Measurements from ENCODE around the gene COX11. TPM values are rescaled to one million over a fixed set of nuclear protein-coding genes. Genes with fewer than 3 reads are reported as not detected.
A peak's percentile ranks its signal among the peaks of the same experiment; 100 is the strongest.

COX11 gene, protein sequence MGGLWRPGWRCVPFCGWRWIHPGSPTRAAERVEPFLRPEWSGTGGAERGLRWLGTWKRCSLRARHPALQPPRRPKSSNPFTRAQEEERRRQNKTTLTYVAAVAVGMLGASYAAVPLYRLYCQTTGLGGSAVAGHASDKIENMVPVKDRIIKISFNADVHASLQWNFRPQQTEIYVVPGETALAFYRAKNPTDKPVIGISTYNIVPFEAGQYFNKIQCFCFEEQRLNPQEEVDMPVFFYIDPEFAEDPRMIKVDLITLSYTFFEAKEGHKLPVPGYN
- 58.0 and 62.3 TPM in 2 replicates for total RNA-seq
- polyA plus RNA-seq: 33.6 and 39.0 TPM in 2 replicates
- polyA plus RNA-seq (2012): 36.4 and 49.4 TPM in 2 replicates
- 3.5 and 3.8 TPM in 2 replicates for polyA minus RNA-seq (ENCODE audit: low replicate concordance)

- Histone ChIP-seq H3K79me2 (ENCODE audit: control insufficient read depth, insufficient read depth, low read length) (peaks cover 25% of the 10 kb centered on the region), H3K9me3 (ENCODE audit: control insufficient read depth, insufficient read depth, low read depth, low read length) (no peaks in the 10 kb centered on the region), H3K27me3 (ENCODE audit: control insufficient read depth, insufficient read depth, low read length) (no peaks in the 10 kb centered on the region), H3K9ac (ENCODE audit: insufficient read depth, low read length) (peak within 1 kb of the TSS; percentile 81), H3K36me3 (ENCODE audit: control insufficient read depth, insufficient read depth, low read length) (no peaks in the 10 kb centered on the region), H4K20me1 (ENCODE audit: control insufficient read depth, extremely low read depth, insufficient read depth, low read length) (no peaks in the 10 kb centered on the region), H3K4me3 (replicated peaks in 1 of 4; ENCODE audit: control extremely low read depth in 1 of 4, insufficient read depth in 1 of 4, low read depth in 3 of 4, low read length in 4 of 4) (peak within 1 kb of the TSS; percentile 85 to 96 (median 90)), H3K27ac (ENCODE audit: insufficient read depth, low read length) (peak within 1 kb of the TSS; percentile 88), H3K4me1 (ENCODE audit: control insufficient read depth, extremely low read depth, insufficient read depth, low read length) (no peaks in the 10 kb centered on the region), H3K4me2 (ENCODE audit: extremely low read depth, insufficient read depth, low read length) (peak within 1 kb of the TSS; percentile 93), H2AFZ (ENCODE audit: low read length) (peak within 1 kb of the TSS; percentile 98)
- TF ChIP-seq, protein P1, sequence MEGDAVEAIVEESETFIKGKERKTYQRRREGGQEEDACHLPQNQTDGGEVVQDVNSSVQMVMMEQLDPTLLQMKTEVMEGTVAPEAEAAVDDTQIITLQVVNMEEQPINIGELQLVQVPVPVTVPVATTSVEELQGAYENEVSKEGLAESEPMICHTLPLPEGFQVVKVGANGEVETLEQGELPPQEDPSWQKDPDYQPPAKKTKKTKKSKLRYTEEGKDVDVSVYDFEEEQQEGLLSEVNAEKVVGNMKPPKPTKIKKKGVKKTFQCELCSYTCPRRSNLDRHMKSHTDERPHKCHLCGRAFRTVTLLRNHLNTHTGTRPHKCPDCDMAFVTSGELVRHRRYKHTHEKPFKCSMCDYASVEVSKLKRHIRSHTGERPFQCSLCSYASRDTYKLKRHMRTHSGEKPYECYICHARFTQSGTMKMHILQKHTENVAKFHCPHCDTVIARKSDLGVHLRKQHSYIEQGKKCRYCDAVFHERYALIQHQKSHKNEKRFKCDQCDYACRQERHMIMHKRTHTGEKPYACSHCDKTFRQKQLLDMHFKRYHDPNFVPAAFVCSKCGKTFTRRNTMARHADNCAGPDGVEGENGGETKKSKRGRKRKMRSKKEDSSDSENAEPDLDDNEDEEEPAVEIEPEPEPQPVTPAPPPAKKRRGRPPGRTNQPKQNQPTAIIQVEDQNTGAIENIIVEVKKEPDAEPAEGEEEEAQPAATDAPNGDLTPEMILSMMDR (conservative IDR thresholded peaks at IDR 0.05 in 1 of 2, IDR thresholded peaks at IDR 0.05 in 1 of 2; ENCODE audit: low read depth in 1 of 2, low read length in 2 of 2): peak in 1 of 2 donors; percentile 34
- no peak for TF ChIP-seq EZH2 (IDR thresholded peaks at IDR 0.05; ENCODE audit: low read length, missing control alignments)
- DNase-seq (ENCODE audit: low read depth in 2 of 2): peak; percentile 96 to 98
Observed at GRCh38 chr17:54968262-54968987, at the start of gene COX11, which contains the start of gene STXBP4. TSS of gene COX11 (minus strand) at chr17:54968654. CDS start at chr17:54968646, 8 bp downstream. TSS of gene STXBP4 (plus strand) at chr17:54968765. CDS start at chr17:54986220, 17,455 bp downstream.

DNA sequence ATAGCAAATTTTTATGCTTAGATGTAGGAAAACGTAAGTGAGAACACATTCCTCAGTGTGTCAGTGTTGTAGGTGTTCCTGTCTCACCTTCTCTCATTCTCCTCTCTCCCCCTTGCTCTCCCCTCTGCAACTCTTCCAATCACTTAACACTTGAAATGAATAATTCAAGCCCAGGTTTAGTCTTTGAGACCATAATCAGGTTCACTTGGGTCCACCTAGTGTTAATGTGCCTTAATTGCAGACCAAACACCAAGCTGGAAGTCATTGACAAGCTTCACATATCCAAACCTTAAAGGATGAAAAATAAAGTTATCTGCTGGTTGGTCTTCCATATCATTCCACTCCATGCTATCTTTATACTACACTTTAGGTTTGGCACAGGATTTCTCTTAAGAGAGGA, 37.1 kb upstream of the COX11 start:
- H3K27me3 ChIP-seq (ENCODE audit: control insufficient read depth, insufficient read depth, low read length): no peaks in the 10 kb centered on the region
- H3K4me2 ChIP-seq (ENCODE audit: extremely low read depth, insufficient read depth, low read length): no peak overlapping the region
- peak; percentile 19 to 32 for DNase-seq (ENCODE audit: low read depth in 2 of 2)
- no peak overlapping the region for H2AFZ ChIP-seq (ENCODE audit: low read length)
- no peaks in the 10 kb centered on the region for H3K79me2 ChIP-seq (ENCODE audit: control insufficient read depth, insufficient read depth, low read length)
- H3K9me3 ChIP-seq (ENCODE audit: control insufficient read depth, insufficient read depth, low read depth, low read length): no peaks in the 10 kb centered on the region
- H3K4me1 ChIP-seq (ENCODE audit: control insufficient read depth, extremely low read depth, insufficient read depth, low read length): no peaks in the 10 kb centered on the region
- no peaks in the 10 kb centered on the region for H4K20me1 ChIP-seq (ENCODE audit: control insufficient read depth, extremely low read depth, insufficient read depth, low read length)
- no peak overlapping the region for H3K4me3 ChIP-seq (replicated peaks in 1 of 4; ENCODE audit: control extremely low read depth in 1 of 4, insufficient read depth in 1 of 4, low read depth in 3 of 4, low read length in 4 of 4)
- H3K9ac ChIP-seq (ENCODE audit: insufficient read depth, low read length): no peak overlapping the region
- no peak for TF ChIP-seq EZH2 (IDR thresholded peaks at IDR 0.05; ENCODE audit: low read length, missing control alignments)
- TF ChIP-seq, protein P1 (conservative IDR thresholded peaks at IDR 0.05 in 1 of 2, IDR thresholded peaks at IDR 0.05 in 1 of 2; ENCODE audit: low read depth in 1 of 2, low read length in 2 of 2): peak; percentile 21 to 57
- no peak overlapping the region for H3K27ac ChIP-seq (ENCODE audit: insufficient read depth, low read length)
- no peaks in the 10 kb centered on the region for H3K36me3 ChIP-seq (ENCODE audit: control insufficient read depth, insufficient read depth, low read length)

DNA sequence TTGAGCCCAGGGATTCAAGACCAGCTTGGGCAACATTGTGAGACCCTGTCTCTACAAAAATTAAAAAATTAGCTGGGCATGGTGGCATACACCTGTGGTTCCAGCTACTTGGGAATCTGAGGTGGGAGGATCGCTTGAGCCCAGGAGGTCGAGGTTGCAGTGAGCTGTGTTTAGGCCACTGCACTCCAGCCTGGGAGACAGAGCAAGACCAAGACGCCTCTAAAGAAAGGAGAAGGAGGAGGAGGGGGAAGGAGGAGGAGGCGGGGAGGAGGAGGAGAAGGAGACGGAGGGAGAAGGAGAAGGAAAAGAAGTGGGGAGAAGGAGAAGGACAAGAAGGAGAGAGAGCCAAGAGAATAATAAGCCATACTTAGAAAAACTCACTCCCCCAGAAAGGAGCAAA, 36.0 kb upstream of the COX11 start:
- no peak for TF ChIP-seq EZH2 (IDR thresholded peaks at IDR 0.05; ENCODE audit: low read length, missing control alignments)
- TF ChIP-seq, protein P1 (conservative IDR thresholded peaks at IDR 0.05 in 1 of 2, IDR thresholded peaks at IDR 0.05 in 1 of 2; ENCODE audit: low read depth in 1 of 2, low read length in 2 of 2): no peak
- H3K27me3 ChIP-seq (ENCODE audit: control insufficient read depth, insufficient read depth, low read length): no peaks in the 10 kb centered on the region
- no peaks in the 10 kb centered on the region for H3K36me3 ChIP-seq (ENCODE audit: control insufficient read depth, insufficient read depth, low read length)
- no peak overlapping the region for H2AFZ ChIP-seq (ENCODE audit: low read length)
- H3K27ac ChIP-seq (ENCODE audit: insufficient read depth, low read length): no peak overlapping the region
- H3K9ac ChIP-seq (ENCODE audit: insufficient read depth, low read length): no peak overlapping the region
- H3K9me3 ChIP-seq (ENCODE audit: control insufficient read depth, insufficient read depth, low read depth, low read length): no peaks in the 10 kb centered on the region
- no peaks in the 10 kb centered on the region for H3K4me1 ChIP-seq (ENCODE audit: control insufficient read depth, extremely low read depth, insufficient read depth, low read length)
- H3K79me2 ChIP-seq (ENCODE audit: control insufficient read depth, insufficient read depth, low read length): no peaks in the 10 kb centered on the region
- H4K20me1 ChIP-seq (ENCODE audit: control insufficient read depth, extremely low read depth, insufficient read depth, low read length): no peaks in the 10 kb centered on the region
- no peak overlapping the region for H3K4me3 ChIP-seq (replicated peaks in 1 of 4; ENCODE audit: control extremely low read depth in 1 of 4, insufficient read depth in 1 of 4, low read depth in 3 of 4, low read length in 4 of 4)
- no peak overlapping the region for H3K4me2 ChIP-seq (ENCODE audit: extremely low read depth, insufficient read depth, low read length)
- DNase-seq (ENCODE audit: low read depth in 2 of 2): no peak

Data from fibroblast of lung (primary cell).